Liver (tissue), 9 donors: Measurements from ENCODE around the gene CENPN. TPM values are rescaled to one million over a fixed set of nuclear protein-coding genes. Genes with fewer than 3 reads are reported as not detected.

ENCODE experiments used
- DNase-seq: peaks from one replicate; pipeline ENCODE4 v3.0.0-alpha.2; 2017; ENCODE audit warnings: low spot score
- H3K27ac ChIP-seq, 2 donors: one replicate each; pipeline ENCODE4 v1.7.0; 2013; ENCODE audit warnings: inconsistent platforms in 2 of 2, low read length in 2 of 2, control low read depth in 1 of 2, low read depth in 1 of 2, mild to moderate bottlenecking in 1 of 2
- H3K27me3 ChIP-seq, 4 donors: one replicate each; pipeline versions ENCODE4 v1.6.1 to v1.7.0; 2013; ENCODE audit warnings: low read length in 3 of 4, inconsistent platforms in 1 of 4, mild to moderate bottlenecking in 1 of 4, moderate library complexity in 1 of 4; ENCODE audit not compliant: control insufficient read depth in 4 of 4, insufficient read depth in 4 of 4
- H3K36me3 ChIP-seq, 4 donors: one replicate each; pipeline versions ENCODE4 v1.6.1 to v1.7.0; 2013; ENCODE audit warnings: low read length in 3 of 4, mild to moderate bottlenecking in 3 of 4, low read depth in 1 of 4, moderate library complexity in 1 of 4; ENCODE audit not compliant: control insufficient read depth in 4 of 4, insufficient read depth in 3 of 4
- H3K4me1 ChIP-seq, 4 donors: one replicate each; pipeline versions ENCODE4 v1.6.1 to v1.7.0; 2013; ENCODE audit warnings: low read length in 3 of 4, mild to moderate bottlenecking in 3 of 4, moderate library complexity in 1 of 4; ENCODE audit not compliant: control insufficient read depth in 4 of 4, insufficient read depth in 4 of 4
- H3K4me3 ChIP-seq, 3 donors: one replicate each; pipeline versions ENCODE4 v1.6.1 to v1.7.0; 2013; ENCODE audit warnings: low read length in 3 of 3, control low read depth in 1 of 3, low read depth in 1 of 3, mild to moderate bottlenecking in 1 of 3
- H3K9ac ChIP-seq, 2 donors: one replicate each; pipeline ENCODE4 v1.7.0; 2013; ENCODE audit warnings: low read length in 2 of 2, mild to moderate bottlenecking in 2 of 2, moderate library complexity in 2 of 2, control low read depth in 1 of 2, low read depth in 1 of 2
- H3K9me3 ChIP-seq, 4 donors: one replicate each; pipeline versions ENCODE4 v1.6.1 to v1.7.0; 2013; ENCODE audit warnings: low read length in 3 of 4; ENCODE audit not compliant: control insufficient read depth in 4 of 4
- FOXA2 ChIP-seq: IDR thresholded peaks from 2 replicates; pipeline ENCODE4 v1.6.1; 2016; ENCODE audit warnings: antibody characterized with exemption
- GABPA ChIP-seq, 2 donors: IDR thresholded peaks in 1 of 2; conservative IDR thresholded peaks in 1 of 2; 2 replicates each; pipeline ENCODE4 v1.6.1; 2016; ENCODE audit warnings: antibody characterized with exemption in 2 of 2, mild to moderate bottlenecking in 1 of 2, moderate library complexity in 1 of 2
- HNF4A ChIP-seq, 2 donors: conservative IDR thresholded peaks; 2 replicates each; pipeline ENCODE4 v1.6.1; 2016; ENCODE audit warnings: antibody characterized with exemption in 2 of 2, mild to moderate bottlenecking in 2 of 2
- HNF4G ChIP-seq: IDR thresholded peaks from 2 replicates; pipeline ENCODE4 v1.6.1; 2016; ENCODE audit warnings: antibody characterized with exemption
- MAX ChIP-seq: IDR thresholded peaks from 2 replicates; pipeline ENCODE4 v1.6.1; 2016; ENCODE audit warnings: antibody characterized with exemption
- RAD21 ChIP-seq, 2 donors: IDR thresholded peaks; 2 replicates each; pipeline ENCODE4 v1.6.1; 2016; ENCODE audit warnings: antibody characterized with exemption in 2 of 2, mild to moderate bottlenecking in 2 of 2
- SP1 ChIP-seq: IDR thresholded peaks from 2 replicates; pipeline ENCODE4 v1.6.1; 2018; ENCODE audit warnings: antibody characterized with exemption, mild to moderate bottlenecking
- TAF1 ChIP-seq: conservative IDR thresholded peaks from 2 replicates; pipeline ENCODE4 v1.6.1; 2016; ENCODE audit warnings: antibody characterized with exemption, mild to moderate bottlenecking
- YY1 ChIP-seq: IDR thresholded peaks from 2 replicates; pipeline ENCODE4 v1.6.1; 2016; ENCODE audit warnings: antibody characterized with exemption, mild to moderate bottlenecking
- ZBTB33 ChIP-seq: IDR thresholded peaks from 2 replicates; pipeline ENCODE4 v1.6.1; 2016; ENCODE audit warnings: antibody characterized with exemption
- WGBS: extraction: QIAGEN DNeasy Blood & Tissue Kit; methylation state at CpG from one replicate; pipeline ENCODE4 v1.1.7; 2013; 5-methylcytosine and 5-hydroxymethylcytosine counted together
- polyA plus RNA-seq, 2 donors: library from polyadenylated mRNA; stranded (reverse) in 1 of 2; unstranded in 1 of 2; fragments of 200-250 nt in 1 of 2; fragments of >200 nt in 1 of 2; fragmentation: Nextera tagmentation in 1 of 2; extraction: Ambion mirVana in 1 of 2; gene quantifications; one replicate each; pipeline versions ENCODE4 v1.2.1 to v1.2.3, GENCODE V29; 2013 to 2015
- total RNA-seq, 2 donors: library from RNA; depleted of rRNA; stranded (reverse); fragments of >200 nt; gene quantifications; one replicate each; pipeline ENCODE4 v1.2.3, GENCODE V29; 2014
- TF ChIP-seq, protein P1 (sequence below): fragments of 150-350 bp; IDR thresholded peaks from 2 replicates; pipeline ENCODE4 v1.5.1; 2017; ENCODE audit warnings: improper control_type of control experiment, low read depth, low read length; ENCODE audit not compliant: missing input control
- TF ChIP-seq, protein P2 (sequence below): IDR thresholded peaks from 2 replicates; pipeline ENCODE4 v1.6.1; 2016; ENCODE audit warnings: antibody characterized with exemption, mild to moderate bottlenecking
- donor health status: healthy.
- donor health status: healthy.
- donor health status: healthy.
- donor health status: healthy.
- donor health status: healthy.

CENPN gene
- total and polyA plus RNA-seq, 4 donors, result 1.8 to 30.8 (median 7.9) TPM

DNA sequence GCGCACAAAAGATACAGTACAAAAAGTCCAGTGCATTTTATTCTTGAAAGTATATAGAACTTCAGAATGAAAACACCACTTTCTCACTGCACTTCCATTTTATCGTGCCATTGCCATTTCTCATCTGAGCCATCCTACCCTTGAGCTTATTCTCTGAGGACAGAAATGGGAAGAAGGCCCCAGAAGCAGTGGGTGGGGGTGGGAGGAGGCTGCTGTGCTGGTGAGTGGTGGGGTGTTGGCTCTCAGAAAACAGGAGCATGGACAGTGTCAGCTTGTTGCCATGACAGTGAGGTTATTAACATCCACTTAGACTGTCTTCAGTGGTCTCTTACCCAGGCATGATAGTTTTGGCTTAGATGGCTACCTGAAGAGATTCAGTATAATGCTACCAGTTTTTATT is 33.1 kb downstream of the CENPN start (continued):
- TF ChIP-seq, protein P1, sequence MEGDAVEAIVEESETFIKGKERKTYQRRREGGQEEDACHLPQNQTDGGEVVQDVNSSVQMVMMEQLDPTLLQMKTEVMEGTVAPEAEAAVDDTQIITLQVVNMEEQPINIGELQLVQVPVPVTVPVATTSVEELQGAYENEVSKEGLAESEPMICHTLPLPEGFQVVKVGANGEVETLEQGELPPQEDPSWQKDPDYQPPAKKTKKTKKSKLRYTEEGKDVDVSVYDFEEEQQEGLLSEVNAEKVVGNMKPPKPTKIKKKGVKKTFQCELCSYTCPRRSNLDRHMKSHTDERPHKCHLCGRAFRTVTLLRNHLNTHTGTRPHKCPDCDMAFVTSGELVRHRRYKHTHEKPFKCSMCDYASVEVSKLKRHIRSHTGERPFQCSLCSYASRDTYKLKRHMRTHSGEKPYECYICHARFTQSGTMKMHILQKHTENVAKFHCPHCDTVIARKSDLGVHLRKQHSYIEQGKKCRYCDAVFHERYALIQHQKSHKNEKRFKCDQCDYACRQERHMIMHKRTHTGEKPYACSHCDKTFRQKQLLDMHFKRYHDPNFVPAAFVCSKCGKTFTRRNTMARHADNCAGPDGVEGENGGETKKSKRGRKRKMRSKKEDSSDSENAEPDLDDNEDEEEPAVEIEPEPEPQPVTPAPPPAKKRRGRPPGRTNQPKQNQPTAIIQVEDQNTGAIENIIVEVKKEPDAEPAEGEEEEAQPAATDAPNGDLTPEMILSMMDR, result no peak
- no peak for TF ChIP-seq SP1

DNA sequence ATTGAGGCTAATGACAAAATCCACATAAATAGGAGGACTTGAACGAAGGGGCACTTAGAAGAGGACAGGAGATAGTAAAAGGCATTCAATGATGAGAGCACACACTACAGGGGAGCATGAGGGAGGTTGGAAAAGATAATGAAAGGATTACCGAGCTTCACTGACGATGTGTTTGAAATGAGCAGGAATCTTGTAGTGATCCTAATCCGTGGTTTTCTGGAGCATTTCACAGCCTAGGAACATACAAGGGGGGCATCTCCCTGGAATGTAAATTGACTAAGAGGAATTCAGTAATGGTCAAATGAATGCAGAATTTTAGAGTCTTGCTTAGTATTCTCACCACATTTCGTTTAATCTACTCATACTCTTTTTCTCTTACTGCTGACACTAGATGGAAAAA is 33.8 kb downstream of the CENPN start:
- H3K36me3 ChIP-seq, result peaks cover 5 to 43% (median 36%) of the 10 kb centered on the region in 4 donors
- no peak for TF ChIP-seq MAX
- TF ChIP-seq FOXA2, result no peak
- no peak for TF ChIP-seq RAD21 (IDR thresholded peaks at IDR 0.05)
- TF ChIP-seq, protein P1, result no peak
- TF ChIP-seq TAF1, result no peak
- TF ChIP-seq SP1, result no peak
- TF ChIP-seq YY1, result no peak
- TF ChIP-seq ZBTB33, result no peak
- TF ChIP-seq, protein P2, sequence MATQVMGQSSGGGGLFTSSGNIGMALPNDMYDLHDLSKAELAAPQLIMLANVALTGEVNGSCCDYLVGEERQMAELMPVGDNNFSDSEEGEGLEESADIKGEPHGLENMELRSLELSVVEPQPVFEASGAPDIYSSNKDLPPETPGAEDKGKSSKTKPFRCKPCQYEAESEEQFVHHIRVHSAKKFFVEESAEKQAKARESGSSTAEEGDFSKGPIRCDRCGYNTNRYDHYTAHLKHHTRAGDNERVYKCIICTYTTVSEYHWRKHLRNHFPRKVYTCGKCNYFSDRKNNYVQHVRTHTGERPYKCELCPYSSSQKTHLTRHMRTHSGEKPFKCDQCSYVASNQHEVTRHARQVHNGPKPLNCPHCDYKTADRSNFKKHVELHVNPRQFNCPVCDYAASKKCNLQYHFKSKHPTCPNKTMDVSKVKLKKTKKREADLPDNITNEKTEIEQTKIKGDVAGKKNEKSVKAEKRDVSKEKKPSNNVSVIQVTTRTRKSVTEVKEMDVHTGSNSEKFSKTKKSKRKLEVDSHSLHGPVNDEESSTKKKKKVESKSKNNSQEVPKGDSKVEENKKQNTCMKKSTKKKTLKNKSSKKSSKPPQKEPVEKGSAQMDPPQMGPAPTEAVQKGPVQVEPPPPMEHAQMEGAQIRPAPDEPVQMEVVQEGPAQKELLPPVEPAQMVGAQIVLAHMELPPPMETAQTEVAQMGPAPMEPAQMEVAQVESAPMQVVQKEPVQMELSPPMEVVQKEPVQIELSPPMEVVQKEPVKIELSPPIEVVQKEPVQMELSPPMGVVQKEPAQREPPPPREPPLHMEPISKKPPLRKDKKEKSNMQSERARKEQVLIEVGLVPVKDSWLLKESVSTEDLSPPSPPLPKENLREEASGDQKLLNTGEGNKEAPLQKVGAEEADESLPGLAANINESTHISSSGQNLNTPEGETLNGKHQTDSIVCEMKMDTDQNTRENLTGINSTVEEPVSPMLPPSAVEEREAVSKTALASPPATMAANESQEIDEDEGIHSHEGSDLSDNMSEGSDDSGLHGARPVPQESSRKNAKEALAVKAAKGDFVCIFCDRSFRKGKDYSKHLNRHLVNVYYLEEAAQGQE, result no peak
- TF ChIP-seq HNF4G, result no peak
- TF ChIP-seq GABPA (IDR thresholded peaks at IDR 0.05 in 1 of 2, conservative IDR thresholded peaks at IDR 0.05 in 1 of 2), result no peak
- TF ChIP-seq HNF4A (conservative IDR thresholded peaks at IDR 0.05), result no peak
- DNase-seq, result no peak

More for the DNA sequence above, 33.8 kb downstream of the CENPN start:
- H3K9ac ChIP-seq, result no peak overlapping the region
- H3K9me3 ChIP-seq, result no peaks in the 10 kb centered on the region
- no peaks in the 10 kb centered on the region for H3K27me3 ChIP-seq
- WGBS, result 96% methylated on average over 5 of the region's 5 CpGs
- no peak overlapping the region for H3K4me3 ChIP-seq
- no peak overlapping the region for H3K27ac ChIP-seq
- peaks cover 8 to 12% (median 10%) of the 10 kb centered on the region in 4 donors for H3K4me1 ChIP-seq
